Hematopoietic multipotent progenitor cell treated with erythropoietin and hydrocortisone succinate and interleukin-3 and kit ligand, for 17 days (in vitro differentiated cells): Measurements from ENCODE around the gene RPUSD3.

Experiments
- DNase-seq: peaks from one replicate; pipeline ENCODE4 v3.0.0-alpha.2; 2015; ENCODE audit warnings: low spot score

Gene RPUSD3

DNA sequence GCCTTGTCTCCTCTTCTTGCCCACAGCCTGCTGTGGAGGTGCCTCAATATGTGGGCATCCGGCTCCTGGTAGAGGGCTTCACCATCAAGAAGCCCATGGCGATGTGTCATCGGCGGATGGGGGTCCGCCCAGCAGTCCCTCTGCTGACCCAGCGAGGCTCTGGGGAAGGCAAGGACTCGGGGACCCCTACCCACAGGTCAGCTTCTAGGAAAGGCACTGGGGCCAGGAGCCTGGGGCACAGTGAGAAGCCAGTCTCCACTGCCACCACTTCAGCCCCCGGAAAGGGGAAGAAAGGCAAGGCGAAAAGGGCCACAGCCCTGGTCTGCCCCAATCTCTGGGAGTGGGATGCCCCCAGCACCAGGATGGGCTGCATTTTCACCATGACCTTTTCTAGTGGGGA, 10.7 kb downstream of the RPUSD3 start:
- no peak for DNase-seq

DNA sequence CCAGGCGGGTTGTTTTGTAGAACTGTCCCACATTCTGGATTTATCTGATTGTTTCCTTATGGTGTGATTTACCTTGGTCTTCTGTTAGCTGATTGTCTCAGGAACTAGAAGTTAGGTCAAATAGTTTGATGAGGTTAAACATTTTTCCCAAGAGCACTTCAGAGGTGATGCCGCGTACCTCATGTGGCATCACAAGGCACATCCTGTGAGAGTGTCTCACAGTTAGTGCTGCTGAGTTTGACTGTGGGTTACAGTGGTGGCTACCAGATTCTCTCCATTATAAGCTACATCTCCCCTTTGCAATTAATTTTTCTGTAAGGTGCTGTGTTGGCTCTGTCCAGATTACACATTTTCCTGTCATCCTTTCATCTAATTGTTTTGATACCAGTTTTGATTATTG, 12.6 kb downstream of the RPUSD3 start:
- no peak for DNase-seq

DNA sequence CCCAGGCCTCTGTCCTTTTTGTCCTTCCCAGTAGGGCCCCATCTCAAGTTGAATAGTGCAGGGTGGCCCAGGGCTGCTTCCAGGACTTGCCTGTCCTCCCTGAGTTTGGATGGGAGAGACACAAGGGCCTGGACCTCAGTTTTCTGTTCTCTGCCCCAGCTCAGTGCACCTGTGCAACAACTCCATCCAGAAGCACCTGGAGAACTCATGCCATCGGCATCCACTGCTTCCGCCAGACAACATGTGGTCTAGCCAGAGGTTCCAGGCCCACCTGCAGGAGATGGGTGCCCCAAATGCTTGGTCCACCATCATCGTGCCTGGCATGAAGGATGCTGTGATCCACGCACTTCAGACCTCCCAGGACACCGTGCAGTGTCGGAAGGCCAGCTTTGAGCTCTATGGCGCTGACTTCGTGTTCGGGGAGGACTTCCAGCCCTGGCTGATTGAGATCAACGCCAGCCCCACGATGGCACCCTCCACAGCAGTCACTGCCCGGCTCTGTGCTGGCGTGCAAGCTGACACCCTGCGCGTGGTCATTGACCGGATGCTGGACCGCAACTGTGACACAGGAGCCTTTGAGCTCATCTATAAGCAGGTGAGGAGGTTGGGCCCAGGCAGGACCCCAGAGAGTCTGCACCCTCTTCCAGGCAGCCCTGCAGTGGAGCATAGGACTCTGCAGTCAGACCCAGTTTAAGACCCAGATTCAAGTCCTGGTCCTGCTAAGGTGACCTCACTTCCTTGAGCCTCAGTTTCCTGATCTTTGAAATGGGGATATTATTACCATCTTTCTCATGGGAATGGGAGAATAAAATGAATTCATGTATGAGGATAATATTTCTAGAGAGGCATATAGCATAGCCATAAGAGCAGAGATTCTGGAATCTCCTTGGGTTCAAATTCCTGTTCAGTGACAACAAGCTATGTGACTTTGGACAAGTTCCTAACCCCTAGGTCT, 14.7 kb downstream of the RPUSD3 start:
- no peak for DNase-seq

- peak; percentile 40 for DNase-seq
These were observed 16.8 kb downstream of the RPUSD3 start for GRCh38 chr3:9826815-9827573.

- no peak for DNase-seq
These were observed 18.3 kb downstream of the RPUSD3 start for GRCh38 chr3:9825451-9826040.

- no peak for DNase-seq
These were observed 22.9 kb downstream of the RPUSD3 start for GRCh38 chr3:9820946-9821345.

DNA sequence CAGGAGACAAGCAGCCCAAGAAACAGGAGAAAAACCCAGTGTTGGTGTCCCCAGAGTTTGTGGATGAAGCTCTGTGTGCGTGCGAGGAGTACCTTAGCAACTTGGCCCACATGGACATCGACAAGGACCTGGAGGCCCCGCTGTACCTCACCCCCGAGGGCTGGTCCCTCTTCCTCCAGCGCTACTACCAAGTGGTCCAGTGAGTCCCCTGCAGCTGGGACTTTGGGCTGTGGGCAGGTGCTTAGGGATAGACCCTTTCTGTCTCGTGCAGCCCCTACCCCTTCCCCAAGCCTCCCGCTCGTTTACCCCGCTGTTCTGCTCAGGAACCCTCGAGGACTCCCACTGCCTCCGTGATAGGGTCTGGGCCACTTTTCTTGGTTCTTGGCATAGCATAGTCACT, 23.3 kb downstream of the RPUSD3 start:
- no peak for DNase-seq

GRCh38 chr3:9818666-9819335, 25.0 kb downstream of the RPUSD3 start:
- no peak for DNase-seq

DNA sequence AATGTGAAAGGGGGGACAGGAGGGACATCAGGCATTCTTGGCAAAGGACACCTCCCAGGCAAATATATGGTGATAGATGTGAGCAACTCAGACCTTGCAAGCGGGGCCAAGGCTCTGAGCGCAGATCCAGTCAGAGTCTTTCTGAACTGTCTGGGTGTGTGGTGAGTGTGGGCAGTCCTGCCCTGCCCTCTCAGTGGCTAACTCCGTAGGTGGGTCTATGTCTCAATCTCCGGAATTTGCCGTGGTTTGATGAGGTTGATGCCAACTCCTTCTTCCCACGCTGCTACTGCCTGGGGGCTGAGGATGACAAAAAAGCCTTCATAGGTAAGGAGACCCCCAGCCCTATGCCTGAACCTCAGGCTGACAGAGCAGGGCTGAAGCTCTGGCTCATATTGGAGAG, 26.4 kb downstream of the RPUSD3 start:
- no peak for DNase-seq

GRCh38 chr3:9815986-9816385, 27.8 kb downstream of the RPUSD3 start:
- DNase-seq = no peak

GRCh38 chr3:9812870-9813483, 30.8 kb downstream of the RPUSD3 start:
- DNase-seq = no peak

DNA sequence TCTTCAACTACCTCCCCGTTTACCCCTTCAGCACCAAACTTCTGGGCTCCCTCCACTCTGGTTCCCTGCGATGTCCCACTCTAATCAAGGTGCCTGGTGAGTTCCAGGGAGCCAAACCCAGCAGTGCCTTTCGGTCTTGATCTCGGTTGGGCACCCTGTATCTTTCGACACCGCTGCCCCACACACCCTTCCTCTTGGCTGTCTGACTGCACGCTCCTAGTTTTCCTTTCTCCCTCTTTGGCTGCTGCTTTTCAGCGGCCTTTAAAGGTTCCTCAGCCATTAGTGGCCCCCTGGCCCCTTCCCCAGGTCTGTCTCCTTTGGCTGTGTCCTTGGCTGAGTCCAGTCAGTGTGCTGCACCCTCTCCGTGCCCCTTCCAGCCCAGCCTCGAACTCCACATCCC, 33.0 kb downstream of the RPUSD3 start:
- DNase-seq = no peak

DNA sequence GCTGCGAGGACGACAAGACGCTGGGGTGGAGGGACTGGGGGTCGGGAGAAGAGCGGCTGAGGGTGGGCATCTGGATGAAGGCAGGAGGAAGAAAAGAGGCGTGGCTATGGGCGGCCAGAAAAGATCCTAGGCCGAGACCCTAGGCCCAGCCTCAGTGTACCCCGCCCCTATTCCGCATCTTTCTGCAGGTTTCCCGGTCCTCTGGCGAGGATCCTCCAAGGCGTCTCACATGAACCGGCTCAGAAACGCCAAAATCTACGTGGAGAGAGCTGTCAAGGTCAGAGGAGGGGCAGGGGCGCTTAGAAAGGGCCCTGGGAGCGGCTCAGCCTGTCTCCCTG, 33.4 kb downstream of the RPUSD3 start:
- DNase-seq = no peak

- peak; percentile 23 for DNase-seq
These were observed 34.0 kb downstream of the RPUSD3 start, which contains the start of gene TTLL3 for GRCh38 chr3:9809615-9810432. TSS of gene TTLL3 (plus strand) at chr3:9810262. CDS start at chr3:9810662, 400 bp downstream.

- DNase-seq = no peak
These were observed 34.6 kb downstream of the RPUSD3 start for GRCh38 chr3:9809239-9809614.

GRCh38 chr3:9808345-9809037, 35.3 kb downstream of the RPUSD3 start:
- peak; percentile 25 for DNase-seq

- no peak for DNase-seq
These were observed 35.8 kb downstream of the RPUSD3 start for GRCh38 chr3:9807981-9808344.

DNA sequence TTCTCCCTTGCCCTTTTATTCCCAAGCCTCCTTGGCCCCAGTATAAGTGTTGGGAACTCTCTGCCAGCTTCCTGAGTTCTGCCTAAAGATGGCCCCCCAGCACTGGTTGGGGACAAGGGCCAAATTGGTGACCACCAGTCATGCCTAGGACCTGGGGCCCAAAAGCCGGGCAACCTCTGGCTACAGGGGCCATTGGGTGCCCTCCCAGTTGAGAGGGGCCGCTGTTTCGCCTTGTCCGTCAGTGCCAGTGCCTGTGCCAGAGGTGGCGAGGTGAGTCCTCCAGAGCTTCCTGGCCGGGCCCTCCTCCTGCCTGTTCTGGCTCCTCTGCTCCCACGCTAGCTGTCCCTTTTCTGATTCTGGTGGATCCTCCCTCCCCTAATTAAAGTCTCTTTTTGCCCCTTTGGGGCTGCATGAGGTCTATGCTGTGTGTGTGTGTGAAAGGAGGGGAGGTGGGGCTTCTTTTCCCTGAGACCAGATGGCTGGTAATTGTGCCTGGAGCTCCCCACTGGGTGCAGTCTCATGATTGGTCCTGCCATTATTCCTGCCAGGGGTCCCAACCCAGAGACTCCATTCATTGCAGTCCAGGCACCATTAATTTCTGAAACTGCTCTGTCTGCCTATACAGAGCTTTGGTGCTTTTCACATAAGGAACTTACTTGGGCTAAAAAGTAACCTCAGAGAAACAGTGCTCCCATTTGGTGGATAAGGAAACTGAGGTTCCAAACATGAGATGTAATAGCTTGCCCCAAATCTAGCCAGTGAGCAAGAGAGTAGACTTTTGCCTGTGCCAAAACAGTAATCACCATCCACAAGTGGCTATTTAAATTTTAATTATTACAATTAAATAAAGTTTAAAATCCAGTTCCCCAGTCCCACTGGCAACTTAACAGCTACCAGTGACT, 36.9 kb downstream of the RPUSD3 start:
- no peak for DNase-seq

DNA sequence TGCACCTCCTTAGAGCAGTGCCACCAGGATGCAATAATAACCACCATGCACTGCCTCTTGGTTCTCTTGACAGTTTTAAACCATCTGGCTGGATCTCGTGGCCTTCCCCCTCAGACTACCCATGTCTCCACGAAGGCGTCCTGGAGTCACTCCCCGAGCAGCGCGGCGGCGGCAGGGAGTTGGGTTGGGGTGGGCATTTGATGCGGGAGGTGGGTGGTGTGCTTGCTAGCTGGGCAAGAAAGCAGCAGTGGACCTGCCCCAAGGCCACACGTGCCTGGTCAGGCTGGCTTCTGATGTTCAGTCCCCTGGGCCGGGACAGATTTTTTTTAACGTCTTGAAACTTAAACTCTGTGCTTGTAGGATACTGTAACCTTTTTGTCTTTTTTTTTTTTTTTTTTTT, 37.7 kb downstream of the RPUSD3 start:
- DNase-seq = no peak
